ENCODE measurements around the gene OGG1. TPM values are rescaled to one million over a fixed set of nuclear protein-coding genes. Genes with fewer than 3 reads are reported as not detected.

The OGG1 gene
- total and polyA plus RNA-seq, 11 donors, result 6.2 to 14.8 (median 9.5) TPM

DNA sequence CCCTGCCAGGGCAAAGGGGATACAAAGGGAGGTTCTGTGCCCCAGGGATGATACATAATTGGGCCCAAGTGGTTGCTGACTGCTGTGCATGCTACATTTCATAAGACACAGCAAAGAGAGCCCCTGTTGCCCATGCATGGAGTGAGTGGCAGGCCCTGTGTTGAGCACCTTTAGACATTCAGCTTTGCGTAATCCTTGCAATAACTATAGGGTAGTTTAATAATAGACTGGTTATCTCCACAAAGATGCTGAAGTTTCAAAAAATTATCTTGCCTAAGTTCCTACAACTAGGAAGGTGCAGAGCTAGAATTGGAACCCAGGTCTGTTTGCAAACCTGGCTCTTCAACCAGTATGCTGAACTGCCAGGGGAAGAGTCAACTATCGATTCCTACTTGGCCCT lies 1.7 kb upstream of the OGG1 start:
- Histone ChIP-seq H3K27ac (no peak overlapping the region), H3K9me3 (no peaks in the 10 kb centered on the region), H3K4me1 (peaks cover 4 to 26% (median 18%) of the 10 kb centered on the region in 12 donors), H3K36me3 (peaks cover 0 to 77% (median 70%) of the 10 kb centered on the region in 9 donors), H3K4me3 (no peak overlapping the region), H3K27me3 (no peaks in the 10 kb centered on the region)
- TF ChIP-seq POLR2A (IDR thresholded peaks at IDR 0.05), result no peak
- TF ChIP-seq, protein P1, sequence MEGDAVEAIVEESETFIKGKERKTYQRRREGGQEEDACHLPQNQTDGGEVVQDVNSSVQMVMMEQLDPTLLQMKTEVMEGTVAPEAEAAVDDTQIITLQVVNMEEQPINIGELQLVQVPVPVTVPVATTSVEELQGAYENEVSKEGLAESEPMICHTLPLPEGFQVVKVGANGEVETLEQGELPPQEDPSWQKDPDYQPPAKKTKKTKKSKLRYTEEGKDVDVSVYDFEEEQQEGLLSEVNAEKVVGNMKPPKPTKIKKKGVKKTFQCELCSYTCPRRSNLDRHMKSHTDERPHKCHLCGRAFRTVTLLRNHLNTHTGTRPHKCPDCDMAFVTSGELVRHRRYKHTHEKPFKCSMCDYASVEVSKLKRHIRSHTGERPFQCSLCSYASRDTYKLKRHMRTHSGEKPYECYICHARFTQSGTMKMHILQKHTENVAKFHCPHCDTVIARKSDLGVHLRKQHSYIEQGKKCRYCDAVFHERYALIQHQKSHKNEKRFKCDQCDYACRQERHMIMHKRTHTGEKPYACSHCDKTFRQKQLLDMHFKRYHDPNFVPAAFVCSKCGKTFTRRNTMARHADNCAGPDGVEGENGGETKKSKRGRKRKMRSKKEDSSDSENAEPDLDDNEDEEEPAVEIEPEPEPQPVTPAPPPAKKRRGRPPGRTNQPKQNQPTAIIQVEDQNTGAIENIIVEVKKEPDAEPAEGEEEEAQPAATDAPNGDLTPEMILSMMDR (IDR thresholded peaks at IDR 0.05), result no peak
- intact Hi-C loops (cut with DNase I), result loop anchor here in 2 of 10 donors (5.0 to 10.0 kb wide), 2 partner anchors 91 to 243 kb away; no protein-coding TSS in a partner anchor
- ATAC-seq (no peak), DNase-seq (no peak)
- WGBS, 4 donors, result 92 to 97% (median 95%) methylated on average over 2 of the region's 2 CpGs

DNA sequence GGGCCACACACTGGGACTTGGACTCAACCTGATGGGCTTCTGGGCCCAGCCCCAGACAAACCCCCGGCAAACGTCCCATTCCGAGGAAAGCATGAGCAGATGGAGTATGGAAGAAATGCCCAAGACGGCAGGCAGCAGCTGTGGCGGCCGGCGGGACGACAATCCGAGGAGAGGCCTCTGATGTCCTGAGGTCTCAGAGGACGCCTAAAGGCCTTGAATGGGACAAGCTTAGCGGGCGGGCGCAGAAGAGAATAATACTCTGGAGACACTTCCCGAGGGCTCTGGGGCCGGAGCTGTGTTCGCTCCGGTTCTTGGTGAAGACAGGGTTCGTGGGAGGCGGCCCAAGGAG lies 482 bp upstream of the OGG1 start:
- no peak for TF ChIP-seq POLR2A (IDR thresholded peaks at IDR 0.05)
- TF ChIP-seq, protein P1 (IDR thresholded peaks at IDR 0.05), result no peak
- intact Hi-C loops (cut with DNase I), result loop anchor here in 5 of 10 donors (1.0 to 10.0 kb wide), 5 partner anchors 18 to 244 kb away; partner anchors contain the start of genes BRPF1 (in 4 of the 5) and TADA3 (in 1 of the 5)
- peak overlapping the region; percentile 33 to 81 (median 65) for H3K4me3 ChIP-seq
- no peaks in the 10 kb centered on the region for H3K9me3 ChIP-seq
- H3K27me3 ChIP-seq, result no peaks in the 10 kb centered on the region
- no peak for ATAC-seq
- peaks cover 4 to 30% (median 18%) of the 10 kb centered on the region in 12 donors for H3K4me1 ChIP-seq
- peak overlapping the region; percentile 71 to 97 (median 90) for H3K27ac ChIP-seq
- peaks cover 0 to 67% (median 62%) of the 10 kb centered on the region in 9 donors for H3K36me3 ChIP-seq
- WGBS, 4 donors, result 1 to 5% (median 3%) methylated on average over 19 of the region's 19 CpGs
- no peak for DNase-seq

DNA sequence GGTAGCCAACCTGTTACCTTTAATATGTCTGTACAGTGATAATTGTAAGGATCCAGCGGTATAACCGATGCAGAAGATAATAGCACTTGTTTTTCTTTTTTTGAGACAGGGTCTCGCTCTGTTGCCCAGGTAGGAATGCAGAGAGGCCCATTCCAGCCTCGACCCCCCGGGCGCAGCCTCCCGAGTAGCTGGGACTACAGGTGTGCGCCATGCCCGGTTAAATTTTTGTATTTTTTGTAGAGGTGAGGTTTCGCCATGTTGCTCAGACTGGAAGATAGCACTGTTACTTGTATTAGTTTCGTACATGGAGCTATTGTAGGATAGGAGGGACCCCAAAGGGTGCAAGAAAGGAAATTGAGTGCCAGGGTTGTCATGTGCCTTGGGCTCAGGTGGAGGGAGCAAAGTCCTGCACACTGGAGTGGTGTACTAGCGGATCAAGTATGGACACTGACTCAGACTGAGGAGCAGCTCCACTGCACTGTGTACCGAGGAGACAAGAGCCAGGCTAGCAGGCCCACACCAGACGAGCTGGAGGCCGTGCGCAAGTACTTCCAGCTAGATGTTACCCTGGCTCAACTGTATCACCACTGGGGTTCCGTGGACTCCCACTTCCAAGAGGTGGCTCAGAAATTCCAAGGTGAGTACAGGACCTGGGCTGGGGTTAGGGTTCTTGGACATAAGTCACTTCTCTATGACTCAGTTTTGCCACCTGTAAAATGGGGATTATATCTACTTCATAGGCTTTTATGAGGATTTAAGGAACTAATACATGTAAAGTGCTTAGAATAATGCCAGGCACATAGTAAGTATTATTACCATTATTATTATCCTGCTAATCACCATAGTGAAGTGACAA lies 1.0 kb downstream of the OGG1 start:
- intact Hi-C loops (cut with DNase I), result loop anchor here in 4 of 10 donors (1.0 to 5.0 kb wide), 4 partner anchors 19 to 42 kb away; partner anchors contain the start of genes ARPC4 (in 2 of the 4), TADA3 (in 2 of the 4), BRPF1 (in 1 of the 4) and CAMK1 (in 1 of the 4)
- H3K36me3 ChIP-seq, result peaks cover 0 to 65% (median 54%) of the 10 kb centered on the region in 9 donors

More for the DNA sequence above, 1.0 kb downstream of the OGG1 start:
- DNase-seq, result no peak
- no peaks in the 10 kb centered on the region for H3K9me3 ChIP-seq
- H3K4me1 ChIP-seq, result peaks cover 4 to 43% (median 27%) of the 10 kb centered on the region in 12 donors
- 45 to 55% (median 51%) methylated on average over 17 of the region's 17 CpGs for WGBS, 4 donors
- ATAC-seq, result no peak
- no peaks in the 10 kb centered on the region for H3K27me3 ChIP-seq
- H3K27ac ChIP-seq, result peak overlapping the region in 11 of 12 donors; percentile 86 to 97 (median 91)
- H3K4me3 ChIP-seq, result peak overlapping the region; percentile 33 to 81 (median 65)
- TF ChIP-seq, protein P1 (IDR thresholded peaks at IDR 0.05), result no peak
- TF ChIP-seq POLR2A (IDR thresholded peaks at IDR 0.05), result no peak
